Endodermal cell (in vitro differentiated cells): ENCODE measurements around the gene RPL13A. TPM values are rescaled to one million over a fixed set of nuclear protein-coding genes. Genes with fewer than 3 reads are reported as not detected.
A peak's percentile ranks its signal among the peaks of the same experiment; 100 is the strongest.

Experiments used
- DNase-seq: peaks from one replicate; pipeline ENCODE4 v3.0.0-alpha.2; 2017
- H3K27ac ChIP-seq: 2 replicates; pipeline ENCODE4 v1.5.1; 2013; ENCODE audit warnings: mild to moderate bottlenecking, low read depth, low read length, moderate library complexity
- H3K27me3 ChIP-seq: 2 replicates; pipeline ENCODE4 v1.6.1; 2013; ENCODE audit warnings: mild to moderate bottlenecking, low read length, moderate library complexity; ENCODE audit not compliant: insufficient read depth, control insufficient read depth, poor library complexity, severe bottlenecking
- H3K36me3 ChIP-seq: 2 replicates; pipeline ENCODE4 v1.7.0; 2013; ENCODE audit warnings: mild to moderate bottlenecking, low read length, moderate library complexity; ENCODE audit not compliant: control insufficient read depth, insufficient read depth
- H3K4me1 ChIP-seq: one replicate; pipeline ENCODE4 v1.7.0; 2013; ENCODE audit warnings: low read length; ENCODE audit not compliant: control insufficient read depth, insufficient read depth
- H3K4me3 ChIP-seq: 2 replicates; pipeline ENCODE4 v1.5.1; 2013; ENCODE audit warnings: mild to moderate bottlenecking, low read length, moderate library complexity
- H3K9ac ChIP-seq: 2 replicates; pipeline ENCODE4 v1.6.1; 2013; ENCODE audit warnings: mild to moderate bottlenecking, low read length, moderate library complexity; ENCODE audit not compliant: poor library complexity, severe bottlenecking; ENCODE audit errors: extremely low read depth
- H3K9me3 ChIP-seq: 2 replicates; pipeline ENCODE4 v1.6.1; 2013; ENCODE audit warnings: mild to moderate bottlenecking, low read length, moderate library complexity; ENCODE audit not compliant: control insufficient read depth
- H3K27ac Mint-ChIP-seq: 2 replicates; pipeline ENCODE4 v1.8.0; 2020; ENCODE audit warnings: mixed read lengths
- H3K27me3 Mint-ChIP-seq: 2 replicates; pipeline ENCODE4 v1.8.0; 2021; ENCODE audit warnings: mild to moderate bottlenecking, mixed read lengths; ENCODE audit not compliant: insufficient read depth
- H3K36me3 Mint-ChIP-seq: 2 replicates; pipeline ENCODE4 v1.8.0; 2020; ENCODE audit warnings: low read depth, mixed read lengths
- H3K4me1 Mint-ChIP-seq: 2 replicates; pipeline ENCODE4 v1.8.0; 2020; ENCODE audit warnings: mixed read lengths
- H3K4me3 Mint-ChIP-seq: 2 replicates; pipeline ENCODE4 v1.8.0; 2020; ENCODE audit warnings: mild to moderate bottlenecking, moderate library complexity, mixed read lengths
- H3K9me3 Mint-ChIP-seq: 2 replicates; pipeline ENCODE4 v1.8.0; 2020; ENCODE audit warnings: mild to moderate bottlenecking, mixed read lengths
- CTCF ChIP-seq: fragments of 200-600 bp; sonication (generic); conservative IDR thresholded peaks from 2 replicates; pipeline ENCODE4 v1.5.0; 2021; ENCODE audit warnings: antibody characterized with exemption, mild to moderate bottlenecking
- WGBS, 2 experiments: methylation state at CpG; one replicate each; pipeline versions ENCODE4 v1.1.5 to v1.1.7; 2013; ENCODE audit warnings: missing lambda C conversion rate in 2 of 2, mixed read lengths in 1 of 2; ENCODE audit not compliant: insufficient coverage in 1 of 2, insufficient read length in 1 of 2; 5-methylcytosine and 5-hydroxymethylcytosine counted together
- total RNA-seq, 2 donors: library from RNA; stranded (reverse); fragmentation: NEBNext Ultra II Directional in 1 of 2; extraction: Animal tissue kit (Norgen Biotek cat#: 25700) in 1 of 2; gene quantifications; 2 replicates in 1 of 2; 3 replicates in 1 of 2; pipeline ENCODE4 v1.2.1, GENCODE V29; 2021

RPL13A gene
- total RNA-seq, 2 donors from 2014 or later, result 2,434 to 3,023 TPM

DNA sequence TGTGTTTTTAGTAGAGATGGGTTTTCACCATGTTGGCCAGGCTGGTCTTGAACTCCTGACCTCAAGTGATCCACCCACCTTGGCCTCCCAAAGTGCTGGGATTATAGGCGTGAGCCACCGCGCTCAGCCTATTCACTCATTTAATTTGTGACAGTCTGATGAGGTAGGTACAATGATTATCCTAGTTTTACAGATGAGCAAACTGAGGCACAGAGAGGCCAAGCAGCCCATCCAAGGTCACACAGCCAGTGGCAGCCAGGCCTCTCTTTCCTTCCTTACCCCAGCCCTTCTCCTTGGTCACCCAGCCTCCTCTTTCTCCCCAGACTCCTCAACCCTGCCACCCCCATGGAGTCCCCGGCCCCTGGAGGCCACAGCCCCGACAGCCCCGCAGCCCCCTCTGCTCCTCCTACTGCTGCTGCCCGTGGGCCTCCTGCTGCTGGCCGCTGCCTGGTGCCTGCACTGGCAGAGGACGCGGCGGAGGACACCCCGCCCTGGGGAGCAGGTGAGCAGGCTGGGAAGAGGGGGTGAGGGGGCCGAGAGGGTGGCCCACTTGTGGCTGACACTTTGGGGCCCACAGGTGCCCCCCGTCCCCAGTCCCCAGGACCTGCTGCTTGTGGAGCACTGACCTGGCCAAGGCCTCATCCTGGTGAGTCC is 7.3 kb upstream of the RPL13A start:
- Histone ChIP-seq H3K4me3 (no peak overlapping the region), H3K27ac (no peak overlapping the region), H3K9me3 (no peaks in the 10 kb centered on the region), H3K36me3 (no peaks in the 10 kb centered on the region), H3K27me3 (peaks cover 3% of the 10 kb centered on the region), H3K4me1 (no peaks in the 10 kb centered on the region), H3K9ac (no peak overlapping the region)
- no peak for TF ChIP-seq CTCF
- H3K4me3 Mint-ChIP-seq, result no peak overlapping the region
- no peaks in the 10 kb centered on the region for H3K36me3 Mint-ChIP-seq
- peaks cover 5% of the 10 kb centered on the region for H3K4me1 Mint-ChIP-seq
- 67 to 94% methylated on average over 2 to 11 of the region's 14 CpGs for WGBS, 2 experiments
- peaks cover 2% of the 10 kb centered on the region for H3K9me3 Mint-ChIP-seq
- no peak overlapping the region for H3K27ac Mint-ChIP-seq
- H3K27me3 Mint-ChIP-seq, result peaks cover 9% of the 10 kb centered on the region
- no peak for DNase-seq

DNA sequence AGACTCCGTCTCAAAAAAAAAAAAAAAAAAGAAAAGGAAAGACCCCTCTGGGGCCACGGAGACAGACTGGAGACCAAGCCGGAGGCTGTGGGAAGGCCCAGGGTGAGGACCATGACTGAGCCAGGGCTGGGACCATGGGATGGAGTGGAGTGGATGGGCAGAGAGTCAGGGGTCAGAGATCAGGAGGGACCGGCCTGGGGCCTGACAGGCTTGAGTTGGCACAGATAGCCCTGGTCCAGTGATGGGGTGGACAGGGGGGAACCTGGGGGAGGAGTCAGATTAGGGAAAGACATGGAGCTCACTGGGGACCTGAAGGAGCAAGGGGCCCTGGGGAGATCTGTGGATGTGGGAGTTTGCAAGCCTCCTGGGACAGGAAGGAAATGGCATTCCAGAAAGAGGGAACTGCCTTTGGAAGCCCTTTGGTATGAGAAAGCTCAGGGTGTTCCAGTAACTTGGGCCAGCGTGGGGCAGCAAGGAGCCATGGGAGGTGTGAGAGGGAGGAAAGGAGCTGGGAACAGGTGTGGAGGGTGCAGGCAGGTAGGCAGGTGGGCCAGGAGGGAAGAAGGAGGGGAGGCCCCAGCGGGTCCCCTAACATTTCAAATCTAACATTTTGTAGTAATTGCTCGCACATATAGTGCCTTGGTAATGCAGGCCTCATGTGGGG is 6.3 kb upstream of the RPL13A start:
- H3K9me3 ChIP-seq, result no peaks in the 10 kb centered on the region
- no peak overlapping the region for H3K27ac ChIP-seq
- DNase-seq, result no peak
- no peak for TF ChIP-seq CTCF
- WGBS, 2 experiments, result 88 to 94% methylated on average over 3 to 6 of the region's 7 CpGs
- no peaks in the 10 kb centered on the region for H3K36me3 ChIP-seq
- no peaks in the 10 kb centered on the region for H3K4me1 ChIP-seq
- Mint-ChIP-seq H3K4me3 (no peak overlapping the region), H3K27me3 (no peaks in the 10 kb centered on the region), H3K36me3 (no peaks in the 10 kb centered on the region), H3K4me1 (peaks cover 2% of the 10 kb centered on the region), H3K27ac (peak overlapping the region; percentile 58), H3K9me3 (peaks cover 2% of the 10 kb centered on the region)
- H3K4me3 ChIP-seq, result no peak overlapping the region
- H3K9ac ChIP-seq, result no peak overlapping the region
- H3K27me3 ChIP-seq, result no peaks in the 10 kb centered on the region

GRCh38 chr19:49486232-49486631 is 1.2 kb upstream of the RPL13A start:
- DNase-seq, result no peak
- Histone ChIP-seq H3K36me3 (peaks cover 31% of the 10 kb centered on the region), H3K9me3 (no peaks in the 10 kb centered on the region), H3K4me3 (no peak overlapping the region), H3K27me3 (no peaks in the 10 kb centered on the region), H3K27ac (no peak overlapping the region), H3K4me1 (peaks cover 6% of the 10 kb centered on the region), H3K9ac (no peak overlapping the region)
- Mint-ChIP-seq H3K27me3 (no peaks in the 10 kb centered on the region), H3K9me3 (no peaks in the 10 kb centered on the region), H3K27ac (no peak overlapping the region), H3K4me3 (no peak overlapping the region), H3K36me3 (peaks cover 37% of the 10 kb centered on the region), H3K4me1 (peaks cover 9% of the 10 kb centered on the region)
- TF ChIP-seq CTCF, result no peak
- 95 to 96% methylated on average over 7 of the region's 7 CpGs for WGBS, 2 experiments
